ENCODE measurements around the gene RADIL. TPM values are rescaled to one million over a fixed set of nuclear protein-coding genes. Genes with fewer than 3 reads are reported as not detected.

Gene RADIL
- total and polyA plus RNA-seq, 9 of the 15 experiments (the other 6 are each of a cell fraction or from before 2014, with no cell fraction given), result 0.06 to 8.1 (median 1.9) TPM; not detected in 1

DNA sequence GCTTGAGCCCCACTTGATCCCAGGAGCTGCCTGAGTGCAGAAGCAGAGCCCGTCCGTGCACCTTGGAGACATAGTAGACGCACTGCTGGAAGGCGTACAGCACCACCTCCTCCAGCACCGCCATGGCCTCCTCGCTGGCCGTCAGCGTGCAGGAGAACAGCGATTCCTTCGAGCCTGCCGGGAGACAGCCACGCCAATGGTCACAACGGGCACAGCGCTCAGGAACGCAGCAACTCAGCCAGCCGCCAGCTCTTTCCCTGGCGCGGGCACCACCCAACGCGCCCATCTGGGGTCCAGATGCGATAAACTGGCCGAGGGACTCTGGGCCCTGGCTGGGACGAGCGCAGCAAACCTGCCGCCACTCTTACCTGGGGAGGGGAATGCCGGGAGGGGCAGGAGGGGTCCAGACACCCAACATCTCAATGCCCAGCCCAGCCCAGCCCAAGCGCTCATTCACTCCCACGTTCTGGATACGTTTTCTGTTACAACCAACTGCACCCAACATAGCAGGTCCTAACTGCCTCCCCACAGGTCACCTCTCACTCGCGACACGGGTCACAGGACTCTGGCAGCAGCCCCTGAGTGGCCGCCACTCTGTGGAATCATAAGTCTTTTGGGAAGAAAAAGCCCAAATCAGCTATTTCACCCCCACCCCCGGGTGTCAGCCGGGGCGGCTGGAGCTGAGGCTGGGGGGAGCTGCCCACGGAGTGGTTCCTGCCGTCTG is 66.2 kb downstream of the RADIL start:
- H3K36me3 ChIP-seq (ENCODE audit: control insufficient read depth, insufficient read depth, low read length), result no peaks in the 10 kb centered on the region
- no peaks in the 10 kb centered on the region for H4K20me1 ChIP-seq (replicated peaks; ENCODE audit: control insufficient read depth, insufficient read depth, low read length)
- no peak overlapping the region for H3K9ac ChIP-seq (ENCODE audit: insufficient read depth in 1 of 2, low read depth in 2 of 2, low read length in 2 of 2)
- ChIA-PET POLR2A (interaction anchor here (0.5 to 1.1 kb wide), 2 partner anchors 9 to 71 kb away, joined by 3 read pairs; no protein-coding TSS in a partner anchor), CTCF (ENCODE audit: low intra/inter-chr PET ratio) (no interaction called here)
- peaks cover 0 to 56% of the 10 kb centered on the region in 2 experiments; a peak in 2 of 5 replicates for H3K4me1 ChIP-seq (replicated peaks in 1 of 2; ENCODE audit: control insufficient read depth in 2 of 2, insufficient read depth in 2 of 2, low read length in 2 of 2)
- H2AFZ ChIP-seq (ENCODE audit: low read depth, low read length), result no peak overlapping the region
- no peak overlapping the region for H3K27ac ChIP-seq (ENCODE audit: extremely low read depth, low read depth, low read length)
- DNase-seq (ENCODE audit: extremely low read depth in 1 of 4, low spot score in 3 of 4) (no peak), ATAC-seq (no peak), FAIRE-seq (no peak)
- in situ Hi-C loops (cut with MboI) (no loop called here), intact Hi-C loops (cut with micrococcal nuclease) (no loop called here)
- no peaks in the 10 kb centered on the region for H3K9me1 ChIP-seq (ENCODE audit: control insufficient read depth, insufficient read depth, low read length)
- H3K9me3 ChIP-seq (replicated peaks; ENCODE audit: control insufficient read depth, insufficient read depth, low read depth, low read length), result no peaks in the 10 kb centered on the region
- H3K27me3 ChIP-seq (ENCODE audit: control insufficient read depth in 2 of 2, insufficient read depth in 2 of 2, low read length in 2 of 2), result peaks cover 0 to 5% of the 10 kb centered on the region in 2 experiments; a peak in 1 of 5 replicates
- WGBS (ENCODE audit: insufficient coverage, low coverage, missing lambda C conversion rate), result 57% methylated on average over 34 of the region's 38 CpGs
- no TSS peak for BruUV-seq (replicated peaks)
- H3K4me2 ChIP-seq (ENCODE audit: insufficient read depth, low read length), result no peak overlapping the region
- no peak overlapping the region for H3K4me3 ChIP-seq
- H3K79me2 ChIP-seq (ENCODE audit: control insufficient read depth, insufficient read depth, low read length), result no peaks in the 10 kb centered on the region
- TF ChIP-seq KLF13 (tag; IDR thresholded peaks at IDR 0.05; ENCODE audit: borderline replicate concordance, low read depth), result no peak
- no peak for TF ChIP-seq HNRNPLL (IDR thresholded peaks at IDR 0.05; ENCODE audit: low read depth, low read length, poor library complexity, severe bottlenecking)
- no peak for TF ChIP-seq ASH1L (IDR thresholded peaks at IDR 0.05; ENCODE audit: borderline replicate concordance, low read depth, partially characterized antibody)
- no peak for TF ChIP-seq ZNF174 (CRISPR knock-in tag; IDR thresholded peaks at IDR 0.05)
- TF ChIP-seq SIN3A (IDR thresholded peaks at IDR 0.05; ENCODE audit: borderline replicate concordance in 2 of 2, control insufficient read depth in 1 of 2, low read depth in 2 of 2, low read length in 2 of 2), result no peak
- TF ChIP-seq, protein P1, sequence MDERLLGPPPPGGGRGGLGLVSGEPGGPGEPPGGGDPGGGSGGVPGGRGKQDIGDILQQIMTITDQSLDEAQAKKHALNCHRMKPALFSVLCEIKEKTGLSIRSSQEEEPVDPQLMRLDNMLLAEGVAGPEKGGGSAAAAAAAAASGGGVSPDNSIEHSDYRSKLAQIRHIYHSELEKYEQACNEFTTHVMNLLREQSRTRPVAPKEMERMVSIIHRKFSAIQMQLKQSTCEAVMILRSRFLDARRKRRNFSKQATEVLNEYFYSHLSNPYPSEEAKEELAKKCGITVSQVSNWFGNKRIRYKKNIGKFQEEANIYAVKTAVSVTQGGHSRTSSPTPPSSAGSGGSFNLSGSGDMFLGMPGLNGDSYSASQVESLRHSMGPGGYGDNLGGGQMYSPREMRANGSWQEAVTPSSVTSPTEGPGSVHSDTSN (CRISPR knock-in tag; IDR thresholded peaks at IDR 0.05; ENCODE audit: low read depth), result no peak
- TF ChIP-seq, protein P1 (tag; conservative IDR thresholded peaks at IDR 0.05; ENCODE audit: low read depth), result no peak
- TF ChIP-seq, protein P2, sequence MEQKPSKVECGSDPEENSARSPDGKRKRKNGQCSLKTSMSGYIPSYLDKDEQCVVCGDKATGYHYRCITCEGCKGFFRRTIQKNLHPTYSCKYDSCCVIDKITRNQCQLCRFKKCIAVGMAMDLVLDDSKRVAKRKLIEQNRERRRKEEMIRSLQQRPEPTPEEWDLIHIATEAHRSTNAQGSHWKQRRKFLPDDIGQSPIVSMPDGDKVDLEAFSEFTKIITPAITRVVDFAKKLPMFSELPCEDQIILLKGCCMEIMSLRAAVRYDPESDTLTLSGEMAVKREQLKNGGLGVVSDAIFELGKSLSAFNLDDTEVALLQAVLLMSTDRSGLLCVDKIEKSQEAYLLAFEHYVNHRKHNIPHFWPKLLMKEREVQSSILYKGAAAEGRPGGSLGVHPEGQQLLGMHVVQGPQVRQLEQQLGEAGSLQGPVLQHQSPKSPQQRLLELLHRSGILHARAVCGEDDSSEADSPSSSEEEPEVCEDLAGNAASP (IDR thresholded peaks at IDR 0.05), result no peak
- no peak for TF ChIP-seq SLC30A9 (CRISPR knock-in tag; IDR thresholded peaks at IDR 0.05)
- no peak for TF ChIP-seq PHF8 (IDR thresholded peaks at IDR 0.05; ENCODE audit: borderline replicate concordance, low read length)
- TF ChIP-seq SNIP1 (IDR thresholded peaks at IDR 0.05; ENCODE audit: low read depth), result no peak
- no peak for TF ChIP-seq TCF7 (IDR thresholded peaks at IDR 0.05; ENCODE audit: borderline replicate concordance)
- TF ChIP-seq, protein P3, sequence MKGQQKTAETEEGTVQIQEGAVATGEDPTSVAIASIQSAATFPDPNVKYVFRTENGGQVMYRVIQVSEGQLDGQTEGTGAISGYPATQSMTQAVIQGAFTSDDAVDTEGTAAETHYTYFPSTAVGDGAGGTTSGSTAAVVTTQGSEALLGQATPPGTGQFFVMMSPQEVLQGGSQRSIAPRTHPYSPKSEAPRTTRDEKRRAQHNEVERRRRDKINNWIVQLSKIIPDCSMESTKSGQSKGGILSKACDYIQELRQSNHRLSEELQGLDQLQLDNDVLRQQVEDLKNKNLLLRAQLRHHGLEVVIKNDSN (CRISPR knock-in tag; IDR thresholded peaks at IDR 0.05), result no peak
- no peak for TF ChIP-seq POLR2G (IDR thresholded peaks at IDR 0.05; ENCODE audit: low read depth, low read length)
- no peak for TF ChIP-seq RFX7 (CRISPR knock-in tag; IDR thresholded peaks at IDR 0.05)
